Cortex of kidney (tissue), 1 donor: ENCODE data around the gene RBPMS2.
"Not testable (repeated sequence)": the region's sequence is repeated elsewhere in the genome, so short reads cannot be mapped to it uniquely, and the experiment has no call there.

Experiments used
- DNase-seq: peaks from one replicate; lab custom pipeline; 2025; lab: John Stamatoyannopoulos, UW

RBPMS2 gene

DNA sequence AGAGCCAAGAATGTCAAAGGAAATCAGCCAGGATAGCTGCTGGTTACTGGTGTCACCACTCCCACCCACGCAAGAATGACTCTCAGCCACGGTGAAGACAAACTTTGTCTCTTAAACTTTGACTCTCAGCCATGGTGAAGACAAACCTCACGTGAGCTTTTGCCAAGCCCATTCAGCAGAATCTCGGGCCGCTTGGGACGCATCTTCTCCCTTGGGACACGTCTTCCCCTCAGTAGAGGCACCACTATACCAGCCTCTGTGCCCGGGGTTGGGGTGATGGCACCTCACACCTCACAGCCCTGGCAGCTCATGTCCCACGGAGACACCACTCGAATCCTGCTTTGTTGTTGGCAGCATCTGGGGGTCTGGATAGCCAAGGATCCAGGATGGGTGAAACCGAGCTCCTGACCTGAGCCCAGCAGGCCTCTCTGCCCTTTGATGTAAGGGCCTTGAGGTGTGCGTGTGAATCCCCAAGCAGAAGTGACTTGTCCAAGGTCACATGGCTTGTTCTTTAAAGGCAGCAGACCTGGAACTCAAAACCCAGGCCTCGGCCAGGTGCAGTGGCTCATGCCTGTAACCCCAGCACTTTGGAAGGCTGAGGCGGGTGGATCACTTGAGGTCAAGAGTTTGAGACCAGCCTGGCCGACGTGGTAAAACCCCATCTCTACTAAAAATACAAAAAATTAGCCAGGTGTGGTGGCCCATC, 21.8 kb downstream of the RBPMS2 start:
- DNase-seq, result no peak

GRCh38 chr15:64751464-64751863, 23.9 kb downstream of the RBPMS2 start:
- DNase-seq, result no peak

DNA sequence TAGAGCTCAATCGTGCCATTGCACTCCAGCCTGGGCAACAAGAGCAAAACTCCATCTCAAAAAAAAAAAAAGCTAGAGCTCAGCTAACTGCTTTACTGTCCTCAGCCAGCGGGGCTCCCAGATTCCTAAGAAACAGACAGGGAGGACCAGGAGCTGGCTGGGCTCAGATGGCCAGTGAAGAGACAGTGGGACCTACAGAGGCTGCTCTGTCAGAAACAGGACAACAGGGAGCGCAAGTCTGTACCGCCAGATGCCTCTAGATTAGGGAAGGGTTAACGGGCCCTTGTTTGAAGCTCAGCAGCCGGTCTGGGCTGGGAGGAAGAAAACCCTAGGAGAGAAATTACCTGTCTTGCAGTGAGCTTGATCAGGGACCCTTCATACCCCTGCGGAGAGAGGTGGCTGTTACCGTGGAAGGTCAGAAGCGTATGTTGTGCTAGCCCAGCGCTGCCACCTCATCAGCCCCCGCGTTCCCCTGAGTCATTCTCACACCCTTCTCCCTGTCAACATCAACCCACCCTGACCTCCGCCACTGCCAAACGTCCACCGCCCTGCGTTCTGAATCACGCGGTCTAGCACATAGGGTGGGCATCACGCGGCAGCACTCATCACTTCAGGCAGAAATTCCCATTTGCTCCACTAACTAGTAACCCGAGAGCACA, 25.3 kb downstream of the RBPMS2 start:
- DNase-seq, result no peak

GRCh38 chr15:64749167-64749566, 26.2 kb downstream of the RBPMS2 start:
- DNase-seq, result no peak

DNA sequence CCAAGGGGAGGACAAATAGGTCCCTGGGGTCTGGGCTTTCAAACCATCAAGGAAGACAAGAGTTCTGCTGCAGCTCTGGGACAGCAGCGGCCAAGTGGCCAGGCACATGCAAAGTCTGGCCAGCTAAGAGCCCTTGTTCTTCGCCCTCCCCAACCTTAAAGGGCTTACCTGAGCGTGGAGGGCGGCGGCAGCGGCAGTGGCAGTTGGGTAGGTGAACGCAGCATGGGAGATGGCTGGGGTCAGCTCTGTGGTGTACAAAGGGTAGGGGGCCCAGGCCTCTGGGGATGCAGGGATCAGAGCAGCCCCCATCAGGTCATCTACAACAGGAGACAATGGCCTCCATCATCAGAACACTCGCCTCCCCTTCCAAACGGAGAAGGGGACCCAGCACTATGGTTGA, 27.1 kb downstream of the RBPMS2 start:
- DNase-seq, result no peak

- no peak for DNase-seq
These were observed 27.8 kb downstream of the RBPMS2 start for GRCh38 chr15:64747578-64747977.

GRCh38 chr15:64746921-64747320, 28.5 kb downstream of the RBPMS2 start:
- DNase-seq, result no peak

DNA sequence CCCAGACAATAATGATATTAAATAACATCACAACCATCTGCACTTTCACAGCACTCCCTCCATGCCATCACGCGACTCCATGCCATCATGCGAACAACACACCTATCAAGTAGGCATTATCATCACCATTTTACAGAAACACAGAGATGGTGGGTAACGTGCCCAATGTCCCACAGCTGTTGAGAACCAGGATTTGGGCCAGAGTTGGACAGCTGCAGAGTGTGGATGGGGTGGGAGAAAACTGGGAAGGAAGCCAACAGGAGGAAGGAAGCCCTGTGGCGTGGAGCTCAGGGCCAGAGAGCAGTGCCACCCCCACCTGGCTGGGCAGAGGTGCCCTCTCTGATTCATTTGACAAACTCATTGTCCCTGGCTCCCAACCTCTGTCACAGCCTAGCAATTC, 29.0 kb downstream of the RBPMS2 start:
- no peak for DNase-seq

- DNase-seq, result no peak
These were observed 31.7 kb downstream of the RBPMS2 start for GRCh38 chr15:64743691-64744090.

GRCh38 chr15:64742921-64743320, 32.5 kb downstream of the RBPMS2 start:
- DNase-seq, result no peak

DNA sequence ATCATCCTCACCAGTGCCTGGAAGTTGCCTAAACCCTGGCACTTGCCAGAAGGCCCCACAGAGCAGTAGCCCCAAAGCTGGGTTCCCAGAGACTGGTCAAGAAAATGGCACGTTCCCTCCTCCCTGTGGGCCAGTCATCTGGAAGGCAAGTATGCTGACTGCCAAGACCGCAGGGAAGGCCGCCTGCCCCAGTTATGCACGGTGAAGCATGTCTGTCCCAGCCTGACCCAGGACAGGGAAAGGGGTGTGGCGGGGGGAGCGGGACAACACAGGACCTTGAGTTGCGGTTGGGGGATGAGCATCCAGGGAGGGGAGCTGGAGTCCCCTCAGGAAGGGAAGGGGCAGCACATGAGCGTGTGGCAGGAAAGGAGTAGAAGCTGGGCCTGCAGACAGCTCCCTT, 33.0 kb downstream of the RBPMS2 start:
- no peak for DNase-seq

- DNase-seq, result not testable (repeated sequence)
These were observed 33.7 kb downstream of the RBPMS2 start for GRCh38 chr15:64741708-64742107.

DNA sequence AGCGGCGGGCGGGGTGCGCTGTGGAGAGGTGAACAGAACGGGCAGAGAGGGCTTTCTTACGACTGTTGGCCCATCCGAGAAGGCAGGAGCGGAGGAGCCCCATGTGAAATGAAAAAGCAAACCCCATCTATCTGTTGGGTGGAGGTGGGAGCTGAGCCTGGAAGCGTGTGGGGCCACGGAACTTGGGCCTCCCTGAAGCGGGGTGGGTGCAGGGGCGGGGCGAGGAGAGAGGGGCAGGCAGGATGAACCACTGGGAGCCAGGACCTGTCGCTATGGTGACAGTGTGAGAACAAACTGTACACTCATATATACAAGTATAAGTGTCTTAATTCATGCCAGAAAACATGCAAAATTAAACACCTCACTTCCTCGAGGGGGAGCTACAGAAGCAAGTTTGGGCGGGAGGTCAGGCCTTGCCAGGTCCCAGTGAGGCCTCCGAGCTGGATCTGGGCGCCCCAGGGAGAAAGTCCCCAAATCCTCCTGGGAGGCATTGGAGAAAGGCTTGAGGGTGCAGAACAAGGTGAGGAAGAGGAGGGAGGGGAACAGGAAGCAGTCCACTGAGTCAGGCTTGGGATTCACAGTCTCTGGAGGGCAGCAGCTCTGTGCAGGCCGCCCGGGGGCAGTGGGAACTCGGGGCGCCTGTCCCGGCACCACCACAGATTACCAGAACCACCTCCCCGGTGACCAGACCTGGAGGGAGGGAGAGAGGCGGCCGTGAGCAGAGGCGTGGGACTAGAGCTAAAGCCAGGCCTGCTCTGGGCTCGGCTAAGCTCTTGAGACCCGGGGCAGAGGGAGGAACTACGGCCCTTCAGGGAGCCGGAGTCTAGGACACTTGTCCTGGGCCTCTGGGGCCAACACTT, 34.8 kb downstream of the RBPMS2 start:
- no peak for DNase-seq

GRCh38 chr15:64739577-64740143, 35.7 kb downstream of the RBPMS2 start:
- DNase-seq, result no peak

GRCh38 chr15:64739156-64739555, 36.2 kb downstream of the RBPMS2 start:
- no peak for DNase-seq

DNA sequence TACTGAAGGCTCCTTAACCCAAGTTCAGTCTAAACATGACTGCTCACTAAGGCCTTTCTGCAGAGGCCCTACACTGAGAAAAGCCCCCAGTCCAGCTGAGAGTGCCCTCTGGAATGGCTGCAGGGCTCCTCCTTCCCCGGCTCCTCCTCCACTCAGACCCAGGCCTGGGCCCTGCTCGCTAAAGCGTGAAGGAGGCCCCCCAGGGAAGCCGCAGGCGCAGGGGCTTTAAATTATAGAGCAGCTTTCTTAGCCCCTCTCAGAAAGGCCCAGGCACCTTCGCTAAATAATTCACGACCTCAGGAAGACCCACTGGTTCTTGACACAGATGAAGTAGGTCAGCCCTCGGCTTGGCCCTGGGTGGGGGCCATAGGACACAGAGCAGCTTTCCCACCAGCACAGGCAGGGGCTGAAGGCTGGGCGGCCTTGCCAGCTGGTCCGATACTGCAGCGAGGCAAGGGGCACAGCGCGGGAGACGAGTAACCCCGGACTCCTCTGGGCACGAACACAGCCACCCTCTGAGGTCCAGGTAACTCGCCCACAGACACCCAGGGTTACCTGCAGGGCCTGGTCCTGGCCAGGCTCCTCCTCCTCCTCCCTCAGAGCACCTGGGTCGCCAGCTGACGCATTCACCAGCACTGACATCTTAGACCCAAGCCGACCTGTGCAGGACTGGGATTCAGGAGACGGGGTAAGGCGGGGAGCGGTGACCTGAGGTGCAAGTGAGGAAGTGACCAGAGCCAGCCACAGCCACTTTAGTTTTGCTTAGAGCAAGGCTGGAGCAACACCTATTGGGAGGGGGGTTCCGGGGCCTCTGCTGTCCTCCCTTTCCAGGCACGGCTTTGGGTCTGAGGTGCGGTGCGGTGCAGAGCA, 36.9 kb downstream of the RBPMS2 start:
- DNase-seq, result no peak

DNA sequence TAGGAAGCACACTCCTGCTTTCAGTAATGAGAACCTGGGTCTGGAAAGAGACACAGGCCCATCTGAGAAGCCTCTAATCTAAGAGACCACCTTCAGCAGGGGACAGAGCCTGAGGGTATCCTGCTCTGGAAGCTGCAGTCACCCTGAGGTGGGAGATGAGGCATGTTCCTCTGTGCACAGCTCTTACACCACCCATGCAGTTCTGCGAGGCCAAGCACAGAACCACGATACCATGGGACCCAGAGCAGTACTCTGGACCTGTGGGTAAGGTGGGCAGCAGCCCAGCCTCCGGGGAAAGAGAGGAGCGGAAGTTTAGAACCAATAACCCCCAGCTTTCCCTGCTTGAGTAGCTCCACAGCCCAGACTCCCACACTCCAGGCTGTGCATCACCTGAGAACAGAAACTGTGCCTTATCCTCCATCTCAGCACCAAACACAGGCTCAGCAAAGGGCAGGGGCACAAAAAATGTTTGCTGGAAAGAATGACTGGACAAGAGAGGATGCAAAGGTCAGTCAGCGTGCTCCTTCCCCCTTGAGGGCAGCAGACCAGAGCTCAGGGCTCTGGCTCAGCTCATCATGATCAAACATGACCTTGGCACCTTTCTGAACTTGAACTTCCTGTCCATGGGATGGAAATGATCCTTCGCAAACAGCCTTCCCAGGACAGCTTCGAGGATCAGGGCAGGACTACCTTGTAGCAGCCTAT, 43.1 kb downstream of the RBPMS2 start:
- DNase-seq, result no peak

- no peak for DNase-seq
These were observed 43.6 kb downstream of the RBPMS2 start for GRCh38 chr15:64731805-64732151.

GRCh38 chr15:64731012-64731804, 44.2 kb downstream of the RBPMS2 start:
- DNase-seq, result no peak

GRCh38 chr15:64730151-64730550, 45.2 kb downstream of the RBPMS2 start:
- no peak for DNase-seq
